IPS-11a (cell line): ENCODE data around the gene RPS21.
"Not testable (repeated sequence)": the region's sequence is repeated elsewhere in the genome, so short reads cannot be mapped to it uniquely, and the experiment has no call there.

Experiments used
- H3K4me3 ChIP-seq: one replicate; pipeline ENCODE4 v1.5.1; 2013; ENCODE audit warnings: low read depth, low read length, control low read depth

RPS21 gene

DNA sequence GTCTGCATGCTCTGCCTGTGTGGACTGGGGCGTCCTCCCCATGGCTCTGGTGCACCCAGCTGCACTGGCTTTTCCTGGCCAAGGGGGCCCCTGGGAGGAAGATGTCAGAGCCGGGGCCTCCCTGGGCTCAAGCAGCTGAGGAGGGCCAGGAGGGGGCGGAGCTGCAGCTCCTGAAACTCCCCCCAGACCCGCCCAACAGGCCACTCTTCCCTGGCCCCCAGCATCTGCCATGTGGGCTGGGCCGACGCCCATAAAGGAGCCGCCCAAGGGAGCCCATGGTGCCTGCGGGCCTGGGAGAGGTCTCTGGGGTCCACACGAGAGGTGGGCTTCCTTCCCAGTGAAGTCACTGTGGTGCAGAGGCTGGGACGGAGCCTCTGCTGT lies 36.4 kb downstream of the RPS21 start:
- H3K4me3 ChIP-seq: no peak overlapping the region

DNA sequence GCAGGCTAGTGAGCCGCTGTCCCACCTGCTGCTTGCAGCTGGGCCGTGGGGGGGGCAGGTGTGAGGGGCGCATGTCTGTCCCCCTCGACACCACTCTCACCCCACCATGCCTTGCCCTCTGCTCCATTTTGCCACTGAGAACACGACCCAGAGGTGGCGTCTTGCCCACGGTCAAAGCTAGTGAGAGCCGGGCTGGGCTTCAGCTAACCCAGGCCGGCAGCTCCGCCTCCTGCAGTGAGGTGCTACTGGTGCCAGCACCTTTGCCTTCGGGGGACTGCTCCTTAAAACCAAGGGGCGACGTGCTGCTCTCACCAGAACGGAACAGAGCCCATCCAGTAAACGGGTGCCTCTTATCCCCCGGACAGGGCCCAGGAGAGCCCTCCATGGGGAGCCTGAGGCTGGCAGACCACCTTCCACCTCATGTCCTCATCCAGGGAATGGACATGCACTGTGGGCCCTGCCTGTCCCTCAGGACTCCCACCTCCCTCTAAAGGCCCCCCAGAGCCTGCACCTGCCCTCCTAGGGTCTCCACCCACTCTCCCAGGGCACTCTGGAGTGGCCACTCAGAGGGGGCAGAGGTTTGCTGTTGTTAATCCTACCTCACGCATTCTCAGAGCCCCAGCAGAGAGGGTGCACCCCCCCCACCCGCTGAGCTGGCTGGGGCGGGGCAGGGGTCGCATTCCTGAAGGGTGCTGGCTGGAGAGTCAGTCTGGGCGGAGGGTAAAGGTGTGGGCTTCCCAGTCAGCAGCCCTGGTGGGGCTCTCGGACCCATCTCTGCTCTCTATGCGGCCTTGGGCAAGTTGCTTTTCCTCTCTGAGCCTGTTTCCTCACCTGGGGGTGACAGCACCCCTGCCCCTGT lies 37.6 kb downstream of the RPS21 start:
- no peak overlapping the region for H3K4me3 ChIP-seq

DNA sequence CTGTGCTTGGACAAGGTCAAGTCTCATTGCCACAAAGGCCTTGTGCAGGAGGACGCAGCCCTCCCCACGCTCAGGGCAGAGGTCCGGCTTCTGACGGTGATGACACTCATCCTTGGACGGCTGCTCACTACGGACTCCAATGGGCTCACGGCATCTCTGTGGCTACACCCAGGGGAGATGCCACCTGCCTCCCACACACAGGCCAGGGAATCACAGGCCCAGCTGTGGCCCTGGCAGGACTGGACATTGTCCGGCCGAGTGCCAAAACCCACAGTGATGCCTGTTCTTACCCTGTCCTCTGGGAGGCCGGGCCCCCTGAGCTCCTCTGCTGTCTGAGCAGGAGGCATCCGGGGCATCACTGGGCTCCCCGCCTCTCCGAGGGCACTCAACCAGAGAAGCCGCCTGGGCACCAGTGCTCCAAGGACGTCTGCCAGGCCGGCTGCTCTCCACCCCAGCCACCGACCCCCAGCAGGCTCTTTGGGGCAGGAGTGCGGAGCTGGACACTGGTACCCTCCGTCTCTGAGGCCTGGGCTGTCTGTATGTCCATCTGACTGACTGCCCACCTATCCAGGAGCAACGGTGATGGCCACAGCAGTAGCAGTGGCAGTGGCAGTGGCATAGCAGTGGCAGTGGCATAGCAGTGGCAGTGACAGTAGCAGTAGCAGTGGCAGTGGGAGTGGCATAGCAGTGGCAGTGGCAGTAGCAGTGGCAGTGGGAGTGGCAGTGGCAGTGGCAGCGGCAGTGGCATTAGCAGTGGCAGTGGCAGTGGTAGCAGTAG lies 38.6 kb downstream of the RPS21 start:
- H3K4me3 ChIP-seq: no peak overlapping the region

DNA sequence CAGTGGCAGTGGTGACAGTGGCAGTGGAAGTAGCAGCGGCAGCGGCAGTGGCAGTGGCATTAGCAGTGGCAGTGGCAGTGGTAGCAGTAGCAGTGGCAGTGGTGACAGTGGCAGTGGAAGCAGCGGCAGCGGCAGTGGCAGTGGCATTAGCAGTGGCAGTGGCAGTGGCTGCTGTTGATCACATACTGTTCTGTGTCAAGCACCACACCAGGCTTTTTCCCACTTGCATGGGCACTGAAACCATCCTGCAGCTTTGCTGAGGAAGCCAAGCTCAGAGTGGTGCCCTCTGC lies 39.1 kb downstream of the RPS21 start:
- H3K4me3 ChIP-seq: not testable (repeated sequence)

DNA sequence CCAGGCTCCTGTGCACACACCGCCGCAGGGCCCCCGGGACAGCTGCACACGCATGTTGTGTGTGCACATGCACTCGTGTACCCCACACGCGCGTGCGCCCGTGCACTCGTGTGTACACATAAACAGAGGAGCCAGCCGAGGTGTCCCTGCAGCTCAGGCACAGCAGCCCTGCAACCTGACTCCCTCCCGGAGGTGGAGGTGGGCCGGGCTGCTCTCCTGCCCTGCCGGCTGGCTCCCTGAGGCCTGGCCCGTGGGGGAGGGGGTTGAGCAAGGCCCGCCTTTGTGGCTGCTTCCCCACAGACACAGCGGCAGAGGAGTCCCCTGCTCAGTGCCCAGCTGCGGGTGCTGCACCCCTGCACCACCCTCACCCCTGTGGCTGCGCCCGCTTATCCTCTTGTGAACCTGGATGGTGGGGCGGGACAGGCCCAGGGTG lies 39.8 kb downstream of the RPS21 start:
- H3K4me3 ChIP-seq: no peak overlapping the region

DNA sequence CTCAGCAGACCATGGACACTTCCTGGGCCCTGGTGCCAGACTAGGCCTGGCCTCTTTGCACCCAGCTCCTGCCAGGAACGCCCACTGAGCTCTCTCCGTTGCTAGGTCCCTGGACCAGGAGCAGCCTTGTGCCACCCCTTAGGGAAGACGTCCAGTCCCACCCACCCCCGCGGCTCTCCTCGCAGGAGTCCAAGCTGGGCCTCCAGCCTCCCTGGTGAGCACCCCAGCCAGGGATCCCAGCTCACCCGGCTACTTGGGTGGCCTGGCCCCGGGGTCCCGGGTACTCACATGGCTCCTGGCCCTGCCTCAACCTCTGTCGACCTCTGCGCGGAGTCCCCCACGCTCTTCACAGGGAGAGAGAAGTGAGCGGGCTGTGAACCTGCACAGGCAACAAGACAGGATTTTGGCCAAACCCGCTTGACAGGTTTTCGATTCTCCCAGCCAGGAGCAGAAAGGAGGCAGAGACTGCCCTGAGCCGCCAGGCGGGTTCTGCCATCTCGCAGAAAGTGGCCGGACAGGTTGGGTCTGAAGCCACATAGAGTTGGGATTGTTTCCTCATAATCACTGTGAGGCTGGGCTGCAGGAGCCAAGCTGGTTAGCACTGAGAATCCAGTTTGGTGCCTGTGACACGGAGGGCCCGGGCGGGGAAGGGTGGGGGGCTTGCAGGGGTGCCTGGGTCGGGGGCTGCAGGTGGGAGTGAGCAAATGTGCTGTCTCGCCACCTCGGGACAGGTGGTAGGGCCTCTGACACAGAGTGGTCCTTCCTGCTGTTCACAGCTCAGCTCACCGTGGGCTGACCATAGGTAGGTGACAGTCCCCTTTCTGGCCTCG lies 40.5 kb downstream of the RPS21 start, which contains the start of gene RBBP8NL:
Gene RBBP8NL (minus strand): TSS at position 368 of the 830 bp plus-strand sequence. CDS start 7,892 bp downstream, outside the sequence.
- H3K4me3 ChIP-seq: no peak within 1 kb of the TSS

DNA sequence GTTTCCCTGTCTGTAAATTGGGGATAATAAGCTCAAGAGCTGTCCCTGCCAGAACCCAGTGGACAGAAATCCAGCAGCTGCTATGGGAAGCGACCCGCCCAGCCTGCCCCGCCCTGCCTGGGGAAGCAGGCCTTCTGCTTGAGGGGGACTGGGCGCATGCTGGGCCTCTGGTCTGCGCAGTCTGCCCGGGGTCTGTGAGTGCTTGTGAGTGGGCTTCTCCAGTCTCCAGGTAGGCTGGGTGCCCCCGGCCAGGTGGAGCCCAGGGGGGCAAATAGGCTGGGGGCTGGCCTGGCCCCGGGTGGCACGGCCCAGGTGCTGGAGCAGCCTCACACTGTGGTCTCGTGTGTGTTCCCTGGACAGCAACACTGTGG lies 41.1 kb downstream of the RPS21 start:
- H3K4me3 ChIP-seq: no peak overlapping the region

DNA sequence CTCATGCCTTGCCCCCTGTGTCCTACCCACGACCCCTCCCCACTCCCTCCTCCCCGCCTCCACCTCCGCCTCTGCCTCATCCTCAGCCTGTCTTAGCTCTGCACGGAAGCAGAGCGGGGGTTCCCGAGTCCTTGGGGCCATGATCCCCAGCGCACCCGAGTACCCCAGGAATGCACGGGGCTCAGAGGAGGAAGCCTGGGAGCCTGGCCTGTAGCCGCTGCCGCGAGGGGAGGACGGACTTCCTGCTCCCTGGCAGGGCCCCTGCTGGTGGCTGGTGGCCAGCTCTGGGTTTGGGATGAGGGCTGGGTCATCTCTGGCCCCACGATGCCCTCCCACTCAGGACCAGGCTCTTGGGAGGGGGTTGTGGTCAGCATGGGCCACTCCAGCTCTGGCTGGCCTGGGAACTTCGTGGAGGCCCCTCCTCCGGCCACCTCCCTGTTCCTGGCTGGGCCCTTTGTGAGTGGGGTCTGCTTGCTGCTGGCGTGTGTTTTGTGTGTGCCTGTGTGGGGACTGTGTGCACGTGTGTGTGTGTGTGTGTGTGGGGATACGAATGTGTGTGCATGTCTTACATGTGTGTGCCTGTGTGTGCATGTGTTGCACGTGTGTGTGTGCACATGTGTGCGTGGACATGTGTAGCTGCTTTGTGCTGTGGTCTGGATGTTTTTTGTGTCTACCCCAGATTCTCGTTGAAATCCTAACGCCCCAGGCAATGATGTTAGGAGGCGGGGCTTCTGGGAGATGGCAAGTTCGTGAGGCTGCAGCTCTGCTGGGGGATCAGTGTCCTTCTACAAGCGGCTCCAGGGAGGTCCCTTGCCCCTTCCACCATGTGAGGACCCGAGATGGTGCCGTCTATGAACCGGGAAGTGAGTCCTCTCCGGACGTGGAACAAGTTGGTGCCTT lies 41.7 kb downstream of the RPS21 start:
- H3K4me3 ChIP-seq: no peak overlapping the region

DNA sequence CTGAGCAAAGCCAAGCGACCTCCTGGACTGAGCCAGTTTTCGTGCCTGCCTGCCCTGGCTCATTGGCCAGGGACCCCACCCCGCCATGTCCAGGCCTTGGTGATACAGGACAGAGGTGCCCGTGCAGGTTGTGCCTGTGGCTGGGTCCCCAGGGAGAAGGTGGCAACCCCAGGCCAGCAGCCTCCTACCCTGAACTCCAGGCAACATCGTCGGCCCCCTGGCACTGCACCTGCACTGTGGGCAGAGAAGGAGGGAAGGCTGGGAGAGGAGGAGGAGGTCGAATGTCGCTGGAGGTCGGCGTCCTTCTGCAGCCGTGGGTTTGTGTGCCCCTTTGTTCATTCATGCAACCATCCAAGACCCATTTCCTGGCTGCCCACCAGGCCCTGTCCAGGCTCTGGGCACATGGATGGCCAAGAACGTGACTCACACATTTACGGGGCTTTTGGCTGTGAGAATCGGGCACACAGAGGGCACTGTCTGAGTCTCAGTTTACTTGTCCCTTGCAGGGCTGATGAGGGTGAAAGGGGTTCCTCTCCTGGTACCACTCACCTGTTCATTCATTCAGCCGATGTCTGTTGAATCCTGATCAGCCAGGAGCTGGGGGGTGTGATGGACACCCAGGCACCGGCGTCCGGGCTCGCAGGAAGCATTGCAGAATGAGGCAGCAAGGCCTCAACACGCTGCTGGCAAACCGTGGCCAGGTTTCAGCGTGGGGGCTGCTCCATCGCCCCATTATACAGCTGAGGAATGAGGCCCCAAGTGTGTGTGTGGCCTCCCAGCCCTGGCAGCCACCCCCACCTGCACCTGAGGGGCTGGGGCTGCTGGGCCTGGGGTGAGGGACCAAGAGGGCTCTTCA lies 42.8 kb downstream of the RPS21 start:
- no peak overlapping the region for H3K4me3 ChIP-seq

DNA sequence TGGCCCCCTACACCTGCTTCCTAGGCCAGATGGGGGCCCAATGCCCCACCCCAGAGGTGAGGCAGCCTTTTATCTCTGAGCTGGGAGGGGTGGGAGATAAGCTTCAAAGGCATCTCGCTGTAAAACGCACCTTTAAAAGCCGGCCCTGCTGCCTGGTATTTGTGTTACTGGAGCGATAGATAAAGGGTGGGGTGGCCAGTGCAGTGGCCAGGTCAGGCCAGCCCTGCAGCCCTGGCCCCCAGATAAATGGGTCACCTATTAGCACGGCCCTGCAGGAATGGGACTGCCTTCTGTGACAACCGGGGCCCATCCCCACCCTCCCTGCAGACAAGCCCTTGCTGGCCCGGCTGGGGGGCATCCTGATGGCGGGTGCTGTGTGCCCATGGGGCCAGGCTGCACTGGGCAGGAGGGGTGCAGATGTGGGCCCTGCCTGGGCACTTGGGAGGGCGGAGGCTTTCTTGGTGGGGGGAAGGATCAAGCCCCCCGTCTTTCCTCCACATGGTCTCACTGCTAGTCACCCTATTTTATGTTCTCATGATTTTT lies 43.5 kb downstream of the RPS21 start:
- H3K4me3 ChIP-seq: no peak overlapping the region

DNA sequence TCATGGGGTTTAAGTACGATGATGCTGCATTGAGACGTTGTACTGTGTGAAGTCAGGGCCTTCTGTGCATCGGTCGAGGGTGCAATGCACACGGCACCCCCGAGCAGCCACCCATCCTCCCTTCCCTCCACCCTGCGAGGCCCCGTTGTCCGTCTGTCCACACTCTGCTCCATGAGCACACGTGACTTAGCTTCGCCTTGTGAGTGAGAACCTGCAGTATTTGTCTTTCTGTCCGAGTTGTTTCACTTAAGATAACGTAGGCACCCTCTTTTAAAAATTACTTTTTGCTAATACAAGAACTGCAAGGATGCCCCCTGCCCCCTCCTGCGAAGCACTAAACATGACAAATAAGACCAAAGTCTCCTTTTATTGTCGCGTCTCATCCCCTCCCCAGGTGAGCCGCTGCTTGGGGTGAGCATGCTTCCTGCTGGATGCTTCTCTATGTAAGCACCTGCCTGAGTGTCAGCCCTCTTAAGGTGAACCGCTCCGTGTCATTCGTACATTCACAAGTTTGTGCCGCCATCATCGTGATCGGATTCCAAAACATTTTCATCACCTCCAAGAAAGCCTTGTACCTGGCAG lies 44.1 kb downstream of the RPS21 start:
- no peak overlapping the region for H3K4me3 ChIP-seq

DNA sequence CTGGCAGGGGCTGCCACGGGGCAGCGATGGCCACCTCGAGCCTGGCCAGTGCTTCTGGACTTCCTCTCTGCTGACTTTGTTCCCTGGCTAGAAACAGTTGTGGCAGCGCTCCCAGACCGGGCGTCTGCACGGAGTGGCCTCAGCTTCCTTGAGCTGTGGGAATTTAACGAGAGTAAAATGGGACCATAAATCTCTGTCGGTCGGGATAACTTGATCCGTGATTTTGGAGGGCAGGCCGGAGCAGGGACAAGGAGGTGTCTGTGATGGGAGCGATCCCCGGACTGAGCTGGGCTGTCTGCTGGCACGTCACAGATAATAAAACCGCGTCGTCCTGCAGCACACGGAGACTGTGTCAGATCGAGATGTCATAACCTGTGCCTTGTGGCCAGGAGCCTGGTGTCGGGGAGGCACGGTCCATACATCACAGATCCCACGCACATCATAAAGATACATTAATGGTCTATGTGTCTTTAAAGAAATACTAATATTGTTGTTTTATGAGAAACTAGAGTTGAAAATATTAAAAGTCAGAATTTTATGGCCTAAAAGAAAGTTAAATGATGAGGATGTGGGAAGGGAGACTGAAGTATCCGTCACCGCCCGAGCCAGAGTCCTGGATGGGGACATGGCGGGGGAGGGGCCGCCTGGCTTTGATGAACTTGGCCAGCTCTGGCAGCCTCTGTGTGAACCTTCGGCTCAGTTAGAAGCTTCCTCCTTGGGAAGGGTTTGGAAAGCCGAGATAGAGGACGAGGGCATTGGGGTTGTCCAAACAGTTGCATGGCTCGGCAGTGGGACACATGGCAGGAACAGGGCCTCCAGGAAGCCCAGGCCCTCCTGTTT lies 47.0 kb downstream of the RPS21 start:
- H3K4me3 ChIP-seq: no peak overlapping the region

DNA sequence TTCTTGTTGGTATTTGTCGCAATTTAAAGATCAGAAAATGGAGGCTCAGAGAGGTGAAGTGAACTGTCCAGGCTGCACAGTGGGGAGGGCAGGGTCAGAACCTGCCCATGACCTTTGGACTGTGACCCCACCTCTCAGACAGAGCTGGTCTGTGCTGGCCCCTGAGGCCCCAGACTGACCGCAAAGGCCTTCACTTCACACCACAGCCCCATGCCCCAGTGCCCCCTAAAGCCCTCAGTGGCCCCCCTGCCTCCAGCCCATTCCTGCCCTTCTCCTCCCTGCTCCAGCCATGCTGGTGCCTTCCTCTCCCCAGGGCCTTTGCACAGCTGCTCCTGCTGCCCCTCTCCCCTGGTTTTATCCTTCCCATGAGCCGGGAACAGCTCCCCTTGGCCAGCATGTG lies 49.8 kb downstream of the RPS21 start:
- H3K4me3 ChIP-seq: no peak overlapping the region

DNA sequence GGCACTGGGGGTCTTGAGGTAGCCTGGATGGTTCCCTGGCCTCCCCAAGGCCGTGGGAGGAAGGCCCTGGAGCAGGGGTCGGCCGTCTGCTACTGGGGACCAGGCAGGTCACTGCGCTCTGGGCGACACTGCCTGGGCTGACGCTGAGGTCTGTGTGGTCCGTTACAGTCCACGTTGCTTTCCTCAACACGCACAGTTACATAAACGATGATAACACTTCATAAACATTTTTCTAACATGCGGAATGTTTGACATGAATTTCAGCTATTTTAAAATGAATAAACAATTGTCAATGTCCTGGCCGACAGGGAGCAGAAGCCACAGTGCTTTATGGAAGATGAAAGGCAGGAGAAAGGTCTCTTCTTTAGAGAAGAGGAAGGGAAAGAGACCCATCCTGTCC lies 50.6 kb downstream of the RPS21 start:
- no peak overlapping the region for H3K4me3 ChIP-seq

DNA sequence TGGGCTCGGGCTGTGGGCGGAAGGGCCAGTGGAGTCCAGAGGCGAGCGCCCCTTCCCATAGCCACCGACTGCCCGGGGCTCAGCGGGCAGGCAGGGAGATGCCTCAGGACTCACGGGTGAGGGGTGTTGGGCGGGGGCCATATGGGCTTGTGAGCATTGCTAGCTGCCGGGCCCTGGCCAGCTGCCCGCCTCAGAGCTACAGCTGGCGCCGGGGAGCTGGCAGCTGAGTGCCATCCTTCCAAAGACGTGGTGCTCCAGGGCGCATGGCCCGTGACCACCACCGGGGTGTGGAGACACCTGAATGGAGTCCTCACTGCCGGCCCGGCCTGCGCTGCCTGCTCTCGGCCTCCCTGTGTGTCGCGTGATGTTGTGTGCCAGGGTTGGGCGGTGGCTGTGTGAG lies 51.0 kb downstream of the RPS21 start:
- no peak overlapping the region for H3K4me3 ChIP-seq
